HEK293T (cell line): ENCODE results near the gene SORBS1.

ENCODE experiments used
- FOXA1 ChIP-seq: fragments of 450-650 bp; IDR thresholded peaks from 2 replicates; pipeline ENCODE4 v1.6.1; 2016; ENCODE audit warnings: mild to moderate bottlenecking
- FOXM1 ChIP-seq: fragments of 450-650 bp; IDR thresholded peaks from 2 replicates; pipeline ENCODE4 v1.6.1; 2017; ENCODE audit warnings: mild to moderate bottlenecking, borderline replicate concordance
- NFRKB ChIP-seq: fragments of 450-650 bp; IDR thresholded peaks from 2 replicates; pipeline ENCODE4 v1.6.1; 2016; ENCODE audit warnings: mild to moderate bottlenecking, moderate library complexity
- SUZ12 ChIP-seq: fragments of 450-650 bp; IDR thresholded peaks from 2 replicates; pipeline ENCODE4 v1.6.1; 2016; ENCODE audit warnings: mild to moderate bottlenecking
- TARDBP ChIP-seq: fragments of 450-650 bp; IDR thresholded peaks from 2 replicates; pipeline ENCODE4 v1.6.1; 2016

- TF ChIP-seq FOXA1 (no peak), NFRKB (no peak), FOXM1 (no peak), TARDBP (no peak), SUZ12 (no peak)
These were observed 94.0 kb downstream of the SORBS1 start for GRCh38 chr10:95467162-95467599.
